Skeletal muscle tissue (tissue), 4 donors: ENCODE results near the gene ARHGEF40. TPM values are rescaled to one million over a fixed set of nuclear protein-coding genes. Genes with fewer than 3 reads are reported as not detected.
"Not testable (repeated sequence)": the region's sequence is repeated elsewhere in the genome, so short reads cannot be mapped to it uniquely, and the experiment has no call there.

Experiments used
- H3K27ac ChIP-seq: one replicate; pipeline ENCODE4 v1.7.0; 2013; ENCODE audit warnings: mild to moderate bottlenecking, low read depth, low read length, inconsistent platforms
- H3K27me3 ChIP-seq, 3 donors: one replicate each; pipeline ENCODE4 v1.7.0; 2013; ENCODE audit warnings: low read length in 3 of 3; ENCODE audit not compliant: control insufficient read depth in 3 of 3, insufficient read depth in 3 of 3
- H3K36me3 ChIP-seq, 3 donors: one replicate each; pipeline ENCODE4 v1.7.0; 2013; ENCODE audit warnings: low read length in 3 of 3; ENCODE audit not compliant: control insufficient read depth in 3 of 3, insufficient read depth in 3 of 3
- H3K4me1 ChIP-seq, 3 donors: one replicate each; pipeline ENCODE4 v1.7.0; 2013; ENCODE audit warnings: low read length in 3 of 3, mild to moderate bottlenecking in 3 of 3; ENCODE audit not compliant: control insufficient read depth in 3 of 3, insufficient read depth in 3 of 3
- H3K4me3 ChIP-seq, 3 donors: one replicate each; pipeline ENCODE4 v1.7.0; 2013; ENCODE audit warnings: low read length in 3 of 3
- H3K9ac ChIP-seq, 3 donors: one replicate each; pipeline ENCODE4 v1.7.0; 2013; ENCODE audit warnings: low read length in 3 of 3, mild to moderate bottlenecking in 3 of 3, moderate library complexity in 2 of 3, low read depth in 1 of 3
- H3K9me3 ChIP-seq, 3 donors: one replicate each; pipeline ENCODE4 v1.7.0; 2013; ENCODE audit warnings: low read length in 3 of 3; ENCODE audit not compliant: control insufficient read depth in 3 of 3
- total RNA-seq: library from RNA; depleted of rRNA; stranded (reverse); fragments of >200 nt; gene quantifications from one replicate; pipeline ENCODE4 v1.2.3, GENCODE V29; 2014
- donor health status: Osteomylitis.

The ARHGEF40 gene
- total RNA-seq, 1 donor from 2014 or later, result 32.4 TPM

GRCh38 chr14:21039585-21040369, 30.3 kb upstream of the ARHGEF40 start:
- peak overlapping the region; percentile 17 to 77 (median 76) for H3K9ac ChIP-seq
- peak overlapping the region; percentile 10 to 62 (median 36) for H3K4me3 ChIP-seq

GRCh38 chr14:21040370-21040925, 29.7 kb upstream of the ARHGEF40 start:
- Histone ChIP-seq H3K9ac (no peak overlapping the region), H3K4me3 (no peak overlapping the region), H3K9me3 (no peaks in the 10 kb centered on the region), H3K36me3 (no peaks in the 10 kb centered on the region), H3K27me3 (no peaks in the 10 kb centered on the region), H3K4me1 (peaks cover 50 to 78% (median 68%) of the 10 kb centered on the region in 3 donors), H3K27ac (no peak overlapping the region)

More at GRCh38 chr14:21039585-21040369, 30.3 kb upstream of the ARHGEF40 start:
- Histone ChIP-seq H3K27ac (peak overlapping the region; percentile 82), H3K4me1 (peaks cover 51 to 78% (median 68%) of the 10 kb centered on the region in 3 donors), H3K27me3 (no peaks in the 10 kb centered on the region), H3K9me3 (no peaks in the 10 kb centered on the region), H3K36me3 (no peaks in the 10 kb centered on the region)

- not testable (repeated sequence) for H3K27ac ChIP-seq, H3K4me3 ChIP-seq, H3K36me3 ChIP-seq, H3K9ac ChIP-seq, H3K27me3 ChIP-seq, H3K9me3 ChIP-seq
- peaks cover 50 to 78% (median 68%) of the 10 kb centered on the region in 3 donors for H3K4me1 ChIP-seq
Observed at GRCh38 chr14:21040941-21041340, 29.2 kb upstream of the ARHGEF40 start.

- Histone ChIP-seq H3K4me1 (peaks cover 50 to 74% (median 65%) of the 10 kb centered on the region in 3 donors), H3K27me3 (no peaks in the 10 kb centered on the region), H3K9ac (peak within 1 kb of the TSS; percentile 27 to 52 (median 41)), H3K27ac (peak within 1 kb of the TSS; percentile 11), H3K36me3 (no peaks in the 10 kb centered on the region), H3K4me3 (no peak within 1 kb of the TSS), H3K9me3 (no peaks in the 10 kb centered on the region)
Observed at GRCh38 chr14:21041676-21042433, 28.2 kb upstream of the ARHGEF40 start, which contains the start of gene RNASE7. Gene RNASE7, plus strand, starts transcription at chr14:21042362. Its CDS starts 631 bp downstream, at chr14:21042993.

- Histone ChIP-seq H3K9ac (peak overlapping the region in 1 of 3 donors; percentile 41), H3K9me3 (no peaks in the 10 kb centered on the region), H3K4me3 (no peak overlapping the region), H3K4me1 (peaks cover 48 to 73% (median 62%) of the 10 kb centered on the region in 3 donors), H3K36me3 (no peaks in the 10 kb centered on the region), H3K27me3 (no peaks in the 10 kb centered on the region), H3K27ac (peak overlapping the region; percentile 11)
Observed at GRCh38 chr14:21042918-21043317, 27.2 kb upstream of the ARHGEF40 start.

- Histone ChIP-seq H3K4me3 (peak overlapping the region in 1 of 3 donors; percentile 57), H3K4me1 (peaks cover 43 to 73% (median 57%) of the 10 kb centered on the region in 3 donors), H3K27me3 (no peaks in the 10 kb centered on the region), H3K36me3 (no peaks in the 10 kb centered on the region), H3K9me3 (no peaks in the 10 kb centered on the region), H3K27ac (peak overlapping the region; percentile 48), H3K9ac (peak overlapping the region in 2 of 3 donors; percentile 3 to 41)
Observed at GRCh38 chr14:21043387-21043973, 26.6 kb upstream of the ARHGEF40 start.

GRCh38 chr14:21043974-21044618, 26.0 kb upstream of the ARHGEF40 start:
- H3K9ac ChIP-seq, result peak overlapping the region in 1 of 3 donors; percentile 24
- H3K27me3 ChIP-seq, result no peaks in the 10 kb centered on the region
- H3K27ac ChIP-seq, result peak overlapping the region; percentile 48
- H3K4me1 ChIP-seq, result peaks cover 39 to 69% (median 51%) of the 10 kb centered on the region in 3 donors
- no peaks in the 10 kb centered on the region for H3K36me3 ChIP-seq
- no peaks in the 10 kb centered on the region for H3K9me3 ChIP-seq
- peak overlapping the region in 1 of 3 donors; percentile 32 for H3K4me3 ChIP-seq

- Histone ChIP-seq H3K27me3 (no peaks in the 10 kb centered on the region), H3K9ac (no peak overlapping the region), H3K36me3 (no peaks in the 10 kb centered on the region), H3K27ac (peak overlapping the region; percentile 6), H3K4me1 (peaks cover 28 to 38% (median 31%) of the 10 kb centered on the region in 3 donors), H3K9me3 (no peaks in the 10 kb centered on the region), H3K4me3 (no peak overlapping the region)
Observed at GRCh38 chr14:21047378-21047781, 22.7 kb upstream of the ARHGEF40 start.

GRCh38 chr14:21048638-21049037, 21.5 kb upstream of the ARHGEF40 start:
- Histone ChIP-seq H3K4me1 (peaks cover 17 to 25% (median 18%) of the 10 kb centered on the region in 3 donors), H3K36me3 (no peaks in the 10 kb centered on the region), H3K9me3 (no peaks in the 10 kb centered on the region), H3K27me3 (no peaks in the 10 kb centered on the region), H3K27ac (no peak overlapping the region), H3K4me3 (no peak overlapping the region), H3K9ac (no peak overlapping the region)
